HEK293T (cell line): ENCODE data around the gene FADD.

ENCODE experiments used
- CTCF ChIA-PET: fragments of 350-600 bp; formaldehyde crosslinking; extraction: SDS; loops from one replicate; lab custom pipeline; 2021; ENCODE audit warnings: antibody characterized with exemption, inconsistent platforms; lab: Yijun Ruan, JAX
- POLR2A ChIA-PET: fragments of 350-600 bp; formaldehyde crosslinking; extraction: SDS; loops from one replicate; lab custom pipeline; 2020; ENCODE audit warnings: antibody characterized with exemption, inconsistent platforms; lab: Yijun Ruan, JAX
- DNase-seq: peaks from one replicate; pipeline ENCODE4 v3.0.0; 2012; ENCODE audit warnings: mixed read lengths; ENCODE audit errors: extremely low spot score
- ARNT ChIP-seq: fragments of 450-650 bp; IDR thresholded peaks from 2 replicates; pipeline ENCODE4 v1.6.1; 2017; ENCODE audit warnings: mild to moderate bottlenecking
- BHLHE40 ChIP-seq: fragments of 450-650 bp; IDR thresholded peaks from 2 replicates; pipeline ENCODE4 v1.6.1; 2016; ENCODE audit warnings: mild to moderate bottlenecking, moderate library complexity, borderline replicate concordance
- CTBP1 ChIP-seq: fragments of 450-650 bp; IDR thresholded peaks from 2 replicates; pipeline ENCODE4 v1.6.1; 2016; ENCODE audit warnings: borderline replicate concordance
- ELF4 ChIP-seq: fragments of 450-650 bp; IDR thresholded peaks from 2 replicates; pipeline ENCODE4 v1.6.1; 2017; ENCODE audit warnings: antibody characterized with exemption
- FOXA1 ChIP-seq: fragments of 450-650 bp; IDR thresholded peaks from 2 replicates; pipeline ENCODE4 v1.6.1; 2016; ENCODE audit warnings: mild to moderate bottlenecking
- FOXK2 ChIP-seq: fragments of 450-650 bp; IDR thresholded peaks from 2 replicates; pipeline ENCODE4 v1.6.1; 2016; ENCODE audit warnings: mild to moderate bottlenecking
- FOXM1 ChIP-seq: fragments of 450-650 bp; IDR thresholded peaks from 2 replicates; pipeline ENCODE4 v1.6.1; 2017; ENCODE audit warnings: mild to moderate bottlenecking, borderline replicate concordance
- HDGF ChIP-seq: fragments of 450-650 bp; IDR thresholded peaks from 2 replicates; pipeline ENCODE4 v1.6.1; 2017; ENCODE audit warnings: antibody characterized with exemption, borderline replicate concordance
- L3MBTL2 ChIP-seq: fragments of 450-650 bp; conservative IDR thresholded peaks from 2 replicates; pipeline ENCODE4 v1.6.1; 2016; ENCODE audit warnings: mild to moderate bottlenecking
- LEF1 ChIP-seq: fragments of 450-650 bp; IDR thresholded peaks from 2 replicates; pipeline ENCODE4 v1.6.1; 2017; ENCODE audit warnings: mild to moderate bottlenecking, borderline replicate concordance
- NFRKB ChIP-seq: fragments of 450-650 bp; IDR thresholded peaks from 2 replicates; pipeline ENCODE4 v1.6.1; 2016; ENCODE audit warnings: mild to moderate bottlenecking, moderate library complexity
- SP1 ChIP-seq: fragments of 450-650 bp; IDR thresholded peaks from 2 replicates; pipeline ENCODE4 v1.6.1; 2017
- SUZ12 ChIP-seq: fragments of 450-650 bp; IDR thresholded peaks from 2 replicates; pipeline ENCODE4 v1.6.1; 2016; ENCODE audit warnings: mild to moderate bottlenecking
- TARDBP ChIP-seq: fragments of 450-650 bp; IDR thresholded peaks from 2 replicates; pipeline ENCODE4 v1.6.1; 2016
- ZNF384 ChIP-seq: fragments of 450-650 bp; IDR thresholded peaks from 2 replicates; pipeline ENCODE4 v1.6.1; 2016
- TF ChIP-seq, protein P1 (sequence below): fragments of 450-650 bp; IDR thresholded peaks from 2 replicates; pipeline ENCODE4 v1.6.1; 2016

Gene FADD

GRCh38 chr11:70185348-70186055 is 17.6 kb upstream of the FADD start:
- no peak for DNase-seq
- POLR2A ChIA-PET: no interaction called here
- no peak for TF ChIP-seq FOXM1
- TF ChIP-seq ELF4: no peak
- TF ChIP-seq ZNF384: no peak
- no peak for TF ChIP-seq FOXK2
- no peak for TF ChIP-seq LEF1
- TF ChIP-seq NFRKB: no peak
- no peak for TF ChIP-seq ARNT
- TF ChIP-seq SUZ12: no peak
- TF ChIP-seq TARDBP: no peak
- TF ChIP-seq CTBP1: no peak
- CTCF ChIA-PET: no interaction called here

DNA sequence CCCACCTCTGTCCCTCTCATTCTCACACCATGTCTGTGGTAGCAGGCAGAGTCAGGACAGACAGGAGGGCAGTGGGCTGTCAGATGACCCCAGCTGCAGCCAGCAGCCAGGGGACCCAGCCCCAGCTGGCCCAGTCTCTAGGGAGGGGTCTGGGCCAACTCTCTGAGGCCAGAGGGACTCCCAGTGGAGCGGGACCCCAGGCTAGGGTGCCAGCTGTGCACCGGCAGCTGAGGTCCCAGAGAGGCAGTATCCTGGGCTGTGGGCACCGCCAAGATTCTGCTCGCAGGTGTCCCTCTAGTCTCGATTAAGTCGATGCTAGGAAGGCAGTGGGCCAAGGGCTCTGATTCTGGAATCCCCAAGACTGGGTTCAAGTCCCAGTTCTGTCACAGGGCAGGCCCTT is 16.7 kb upstream of the FADD start:
- ChIA-PET POLR2A (no interaction called here), CTCF (interaction anchor here (1.2 kb wide), 1 partner anchor 268 kb away, joined by 3 read pairs; no protein-coding TSS in a partner anchor)
- TF ChIP-seq BHLHE40: no peak
- TF ChIP-seq FOXM1: no peak
- no peak for TF ChIP-seq SP1
- no peak for TF ChIP-seq FOXA1
- no peak for TF ChIP-seq LEF1
- no peak for TF ChIP-seq SUZ12
- TF ChIP-seq HDGF: no peak
- TF ChIP-seq FOXK2: no peak
- TF ChIP-seq L3MBTL2: no peak
- TF ChIP-seq ARNT: no peak
- TF ChIP-seq TARDBP: no peak
- no peak for TF ChIP-seq ELF4
- TF ChIP-seq CTBP1: no peak
- TF ChIP-seq, protein P1, sequence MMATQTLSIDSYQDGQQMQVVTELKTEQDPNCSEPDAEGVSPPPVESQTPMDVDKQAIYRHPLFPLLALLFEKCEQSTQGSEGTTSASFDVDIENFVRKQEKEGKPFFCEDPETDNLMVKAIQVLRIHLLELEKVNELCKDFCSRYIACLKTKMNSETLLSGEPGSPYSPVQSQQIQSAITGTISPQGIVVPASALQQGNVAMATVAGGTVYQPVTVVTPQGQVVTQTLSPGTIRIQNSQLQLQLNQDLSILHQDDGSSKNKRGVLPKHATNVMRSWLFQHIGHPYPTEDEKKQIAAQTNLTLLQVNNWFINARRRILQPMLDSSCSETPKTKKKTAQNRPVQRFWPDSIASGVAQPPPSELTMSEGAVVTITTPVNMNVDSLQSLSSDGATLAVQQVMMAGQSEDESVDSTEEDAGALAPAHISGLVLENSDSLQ: no peak
- TF ChIP-seq NFRKB: no peak
- TF ChIP-seq ZNF384: no peak

DNA sequence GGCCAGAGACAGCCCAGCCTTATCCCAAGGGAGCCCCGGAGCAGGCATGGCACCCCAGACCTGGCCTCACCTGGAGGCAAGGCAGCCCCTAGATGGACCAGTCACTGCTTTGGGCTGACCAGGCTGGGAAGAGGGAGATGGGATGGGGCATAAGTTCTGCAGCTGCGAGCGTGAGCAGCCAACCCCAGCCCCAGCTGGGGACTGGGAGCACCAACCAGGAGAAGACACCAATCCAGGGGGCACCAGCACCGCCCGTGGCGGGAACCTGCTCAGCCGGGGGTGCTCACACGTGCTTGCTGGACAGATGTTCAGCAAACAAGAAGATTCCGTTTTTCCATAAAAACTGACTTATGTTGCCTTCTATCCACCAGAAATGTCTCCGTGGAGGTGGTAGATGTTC is 16.2 kb upstream of the FADD start:
- DNase-seq: no peak
- TF ChIP-seq CTBP1: no peak
- no peak for TF ChIP-seq ELF4
- TF ChIP-seq HDGF: no peak
- TF ChIP-seq LEF1: no peak
- TF ChIP-seq SP1: no peak
- TF ChIP-seq TARDBP: no peak
- ChIA-PET POLR2A (no interaction called here), CTCF (interaction anchor here (1.2 kb wide), 1 partner anchor 269 kb away, joined by 3 read pairs; no protein-coding TSS in a partner anchor)

More for the DNA sequence above, 16.7 kb upstream of the FADD start:
- no peak for DNase-seq

DNA sequence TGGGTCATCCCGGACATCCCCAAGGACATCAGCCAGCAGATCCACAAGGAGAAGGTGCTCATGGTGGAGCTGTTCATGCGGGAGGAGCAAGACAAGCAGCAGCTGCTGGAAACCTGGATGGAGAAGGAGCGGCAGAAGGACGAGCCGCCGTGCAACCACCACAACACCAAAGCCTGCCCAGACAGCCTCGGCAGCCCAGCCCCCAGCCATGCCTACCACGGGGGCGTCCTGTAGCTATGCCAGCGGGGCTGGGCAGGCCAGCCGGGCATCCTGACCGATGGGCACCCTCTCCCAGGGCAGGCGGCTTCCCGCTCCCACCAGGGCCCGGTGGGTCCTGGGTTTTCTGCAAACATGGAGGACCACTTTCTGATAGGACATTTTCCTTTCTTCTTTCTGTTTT is 15.3 kb upstream of the FADD start:
- DNase-seq: no peak
- TF ChIP-seq ZNF384: no peak
- no peak for TF ChIP-seq FOXM1
- no peak for TF ChIP-seq ELF4
- TF ChIP-seq SUZ12: no peak
- TF ChIP-seq TARDBP: no peak
- TF ChIP-seq L3MBTL2: no peak
- TF ChIP-seq HDGF: no peak
- no peak for TF ChIP-seq SP1
- POLR2A ChIA-PET: no interaction called here
- CTCF ChIA-PET: interaction anchor here (1.2 kb wide), 1 partner anchor 270 kb away, joined by 3 read pairs; no protein-coding TSS in a partner anchor

- CTCF ChIA-PET: no interaction called here
- POLR2A ChIA-PET: no interaction called here
- no peak for DNase-seq
- no peak for TF ChIP-seq FOXK2
- no peak for TF ChIP-seq ELF4
- TF ChIP-seq SUZ12: no peak
- TF ChIP-seq HDGF: no peak
- TF ChIP-seq LEF1: no peak
- TF ChIP-seq, protein P1: no peak
- TF ChIP-seq BHLHE40: no peak
- TF ChIP-seq ARNT: no peak
- no peak for TF ChIP-seq ZNF384
- no peak for TF ChIP-seq TARDBP
These were observed 13.5 kb upstream of the FADD start for GRCh38 chr11:70189622-70190021.

DNA sequence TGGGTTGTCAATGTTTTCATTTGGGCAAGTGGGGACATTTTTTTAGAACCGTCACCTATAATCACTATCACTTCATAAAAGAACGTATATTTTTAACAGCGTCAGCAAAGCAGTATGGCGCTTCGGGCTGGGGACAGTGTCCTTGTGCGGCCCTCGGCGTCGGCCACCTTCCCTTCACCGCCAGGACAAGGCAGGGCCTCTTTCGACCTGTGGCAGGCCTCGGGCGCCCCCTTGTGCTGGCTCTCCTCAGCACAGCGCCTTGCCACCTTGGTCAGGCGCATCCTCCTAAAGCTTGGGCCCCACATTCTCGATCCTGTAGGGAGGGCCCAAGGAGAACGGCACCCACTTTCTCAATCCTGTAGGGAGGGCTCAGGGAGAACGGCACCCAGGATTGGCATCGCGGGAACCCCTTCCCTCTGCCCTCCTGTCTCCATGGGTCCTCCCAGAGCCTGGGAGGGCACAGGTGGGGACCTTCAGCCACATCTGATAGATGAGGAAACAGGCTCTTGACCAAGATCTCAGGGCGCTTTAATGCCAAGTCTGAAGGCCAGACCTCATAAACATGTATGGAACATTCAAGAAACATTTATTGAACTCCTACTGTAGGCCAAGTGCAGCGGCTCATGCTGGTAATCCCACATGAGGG is 11.5 kb upstream of the FADD start:
- no peak for TF ChIP-seq FOXA1
- 0 out of 2 replicates have a peak, but pooled peaks have one; percentile 20 for TF ChIP-seq L3MBTL2
- TF ChIP-seq SUZ12: no peak
- DNase-seq: peak; percentile 81
- ChIA-PET CTCF (interaction anchor here (0.6 to 1.2 kb wide), 3 partner anchors 273 to 282 kb away, joined by 3 to 7 read pairs (median 4); no protein-coding TSS in a partner anchor), POLR2A (no interaction called here)
